HS-27A (cell line): ENCODE measurements around the gene ACYP1.
"Not testable (repeated sequence)": the region's sequence is repeated elsewhere in the genome, so short reads cannot be mapped to it uniquely, and the experiment has no call there.

Experiments used
- DNase-seq: peaks from one replicate; pipeline ENCODE4 v3.0.0-alpha.2; 2012; ENCODE audit warnings: low read depth, missing footprints

ACYP1 gene

DNA sequence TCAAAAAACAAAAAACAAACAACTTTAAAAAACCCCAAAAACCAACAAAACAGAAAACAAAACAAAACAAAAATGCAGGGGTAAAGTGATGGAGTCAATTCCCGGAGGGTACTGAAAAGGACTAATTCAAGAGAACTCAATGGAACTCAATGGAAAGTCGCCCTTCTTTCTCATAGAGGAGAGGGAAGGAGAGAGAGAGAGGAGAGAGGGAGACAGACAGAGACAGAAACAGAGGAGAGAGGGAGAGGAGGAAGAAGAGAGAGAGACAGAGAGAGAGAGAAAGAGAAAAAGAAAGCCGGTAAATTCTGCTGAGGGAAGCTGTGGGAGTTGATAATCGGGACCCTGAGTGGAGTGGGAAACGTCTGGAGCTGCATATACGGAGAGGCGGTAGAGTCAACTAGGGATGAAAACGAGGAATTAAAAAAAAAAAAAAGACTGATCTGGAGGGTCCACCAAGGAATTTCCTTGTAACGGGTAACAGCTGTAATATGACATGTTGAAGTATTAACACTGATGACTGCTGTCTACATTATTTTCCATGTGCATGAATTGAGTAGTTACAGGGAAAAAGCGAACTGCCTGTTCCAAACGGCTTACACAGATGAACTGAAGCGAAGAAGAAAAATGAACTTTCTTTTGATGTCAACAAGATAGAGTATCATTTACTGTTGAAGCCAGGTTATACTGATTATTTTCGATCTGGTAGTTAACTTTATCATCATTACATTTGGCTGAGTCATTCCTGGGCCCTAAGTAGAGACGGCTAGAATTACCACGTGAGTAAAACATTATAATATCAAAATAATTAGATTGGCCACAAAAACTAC lies 4.7 kb upstream of the ACYP1 start:
- no peak for DNase-seq

GRCh38 chr14:75067765-75068164 lies 3.9 kb upstream of the ACYP1 start:
- DNase-seq, result not testable (repeated sequence)

- no peak for DNase-seq
These were observed 3.4 kb upstream of the ACYP1 start for GRCh38 chr14:75067212-75067611.

DNA sequence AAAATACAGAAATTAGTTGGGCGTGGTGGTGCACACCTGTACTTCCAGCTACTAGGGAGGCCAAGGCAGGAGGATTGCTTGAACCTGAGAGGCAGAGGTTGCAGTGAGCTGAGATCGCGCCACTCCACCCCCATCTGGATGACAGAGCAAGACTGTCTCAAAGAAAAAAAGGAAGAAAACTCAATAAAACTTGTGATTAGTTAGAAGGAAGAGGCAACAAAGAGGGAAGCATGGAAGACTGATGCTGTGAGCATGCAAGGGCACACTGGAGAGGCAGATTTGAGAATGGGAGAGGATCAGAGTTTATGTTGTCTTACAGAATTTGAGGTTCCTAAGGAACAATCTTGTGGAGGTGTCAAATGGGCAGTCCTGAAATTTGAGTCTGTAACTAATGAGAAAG lies 2.9 kb upstream of the ACYP1 start:
- no peak for DNase-seq

GRCh38 chr14:75064205-75064567 lies 362 bp upstream of the ACYP1 start:
- DNase-seq, result no peak

DNA sequence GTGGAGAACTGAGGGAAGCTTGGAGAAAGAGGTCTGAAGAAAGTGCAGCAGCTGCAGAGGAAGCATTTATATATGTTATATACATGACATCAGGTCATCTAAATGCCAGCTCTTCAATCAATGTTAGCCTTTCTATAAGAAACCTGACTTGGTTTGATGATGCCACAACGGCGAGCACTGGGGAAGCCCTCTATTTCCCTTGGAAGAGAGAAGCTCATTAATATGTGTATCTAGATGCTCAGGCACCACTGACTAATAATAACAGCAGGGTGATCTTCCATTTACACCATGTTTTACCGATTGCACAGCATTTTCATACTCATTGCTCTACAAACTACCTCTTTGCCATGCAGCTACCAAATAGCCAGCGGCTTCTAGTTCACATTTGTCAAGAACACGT lies 811 bp downstream of the ACYP1 start:
- DNase-seq, result no peak

DNA sequence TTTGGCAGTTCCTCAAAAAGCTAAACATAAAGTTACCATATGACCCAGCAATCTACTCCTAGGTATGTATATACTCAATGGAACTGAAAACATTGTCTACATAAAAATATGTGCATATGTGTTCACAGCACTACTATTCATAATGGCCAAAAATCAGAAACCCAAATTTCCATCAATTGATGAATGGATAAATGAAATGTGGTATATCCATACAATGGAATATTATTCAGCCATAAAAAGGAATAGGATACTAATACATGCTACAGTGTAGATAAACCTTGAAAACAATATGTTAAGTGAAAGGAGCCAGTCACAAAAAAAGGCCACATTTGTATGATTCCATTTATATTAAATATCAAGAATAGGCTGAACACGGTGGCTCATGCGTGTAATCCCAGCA lies 3.4 kb downstream of the ACYP1 start:
- DNase-seq, result no peak

- DNase-seq, result no peak
These were observed 4.2 kb downstream of the ACYP1 start for GRCh38 chr14:75059642-75060041.

GRCh38 chr14:75054421-75054820 lies 9.4 kb downstream of the ACYP1 start:
- DNase-seq, result no peak

DNA sequence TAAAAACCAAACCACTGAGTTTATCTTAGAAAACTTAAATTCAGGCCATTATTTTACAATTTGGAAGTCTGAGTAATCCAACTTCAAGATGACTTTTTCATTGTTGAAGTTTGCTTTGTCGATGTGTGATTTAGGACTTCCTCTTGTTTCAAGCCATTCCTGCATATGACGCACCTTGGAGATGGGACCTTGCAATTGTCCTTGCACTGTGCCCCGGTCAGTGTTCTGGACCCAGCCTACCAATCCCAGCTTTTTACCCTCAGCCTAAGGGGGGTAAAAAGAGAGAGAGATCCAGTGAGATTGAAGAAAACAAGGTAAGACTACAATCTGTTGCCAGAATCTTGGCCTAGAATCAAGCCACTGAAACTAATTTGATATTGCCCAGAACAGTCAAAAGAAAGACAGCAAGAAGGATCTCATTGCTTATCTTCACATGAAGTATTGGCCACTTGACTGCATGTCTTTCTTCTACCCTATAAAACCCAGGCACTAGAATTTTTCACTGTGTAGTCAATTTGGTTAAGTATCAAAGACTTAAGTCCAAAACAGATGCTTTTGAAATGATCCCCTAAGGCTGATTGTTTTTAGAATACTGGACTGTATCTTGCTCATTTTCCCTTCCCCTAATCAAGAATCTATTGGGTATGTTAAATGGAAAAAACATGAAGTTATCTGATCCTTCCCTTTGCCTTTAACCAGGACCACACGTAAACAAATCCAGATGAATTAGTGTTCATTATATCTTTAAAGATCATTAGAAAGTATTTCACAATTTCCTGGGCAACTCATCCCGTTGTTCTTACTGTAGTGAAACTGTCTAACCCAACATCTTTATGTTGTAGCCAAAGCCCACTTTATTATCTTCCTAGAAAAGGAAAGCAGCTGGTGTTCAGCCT lies 10.2 kb downstream of the ACYP1 start:
- DNase-seq, result no peak

DNA sequence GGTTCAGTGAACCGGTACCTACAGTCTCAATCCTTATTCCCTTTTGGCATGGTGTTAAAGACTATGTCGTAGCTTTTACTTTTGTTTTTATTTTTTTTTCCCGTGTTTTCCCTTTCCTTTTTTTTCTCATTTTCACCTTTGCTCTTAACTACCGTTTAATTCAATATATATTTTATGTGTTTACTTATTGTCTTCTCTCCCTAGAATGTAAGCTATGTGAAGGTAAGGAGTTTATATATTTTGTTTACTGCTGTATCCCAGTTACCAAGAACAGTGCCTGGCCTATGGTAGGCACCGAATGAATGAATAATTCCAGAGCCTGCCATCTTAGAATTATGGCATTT lies 12.3 kb downstream of the ACYP1 start:
- no peak for DNase-seq

DNA sequence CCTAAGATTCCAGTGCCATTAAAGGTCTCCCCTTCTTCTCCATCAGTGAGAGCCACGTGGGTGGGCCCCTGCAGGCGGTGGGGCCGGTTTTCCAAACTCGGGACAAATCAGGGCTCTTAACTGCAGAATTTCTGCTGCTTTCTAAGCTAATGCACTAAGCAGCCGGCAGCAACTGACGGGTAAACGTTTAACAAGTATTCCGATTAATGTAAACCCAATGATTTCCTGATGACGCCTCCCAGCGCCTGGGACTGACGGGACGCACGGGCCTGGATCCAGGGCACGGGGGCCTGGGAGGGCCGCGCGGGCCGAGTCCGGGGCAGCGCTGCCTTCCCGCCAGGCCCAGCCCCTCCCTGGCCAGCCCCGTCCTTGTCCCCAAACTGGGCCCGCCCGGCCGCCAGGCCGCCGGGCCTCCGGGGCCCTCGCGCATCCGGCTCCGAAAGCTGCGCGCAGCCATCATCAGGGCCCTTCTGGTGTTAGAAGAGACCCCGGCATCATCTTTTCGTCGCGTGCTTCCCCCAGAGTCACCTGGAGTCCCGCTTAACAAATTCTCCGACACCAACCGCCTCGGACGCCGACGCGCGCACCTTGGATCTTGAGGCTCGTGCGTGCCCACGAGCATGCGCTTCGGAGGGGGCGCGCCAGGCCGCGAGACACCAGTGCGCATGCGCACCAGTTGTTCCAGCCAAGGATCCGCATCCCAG lies 12.8 kb downstream of the ACYP1 start, which contains the start of gene MLH3:
TSS of gene MLH3 (minus strand) at position 616 of the 704 bp plus-strand sequence. CDS start 1,812 bp downstream, outside the sequence.
- peak; percentile 22 for DNase-seq

DNA sequence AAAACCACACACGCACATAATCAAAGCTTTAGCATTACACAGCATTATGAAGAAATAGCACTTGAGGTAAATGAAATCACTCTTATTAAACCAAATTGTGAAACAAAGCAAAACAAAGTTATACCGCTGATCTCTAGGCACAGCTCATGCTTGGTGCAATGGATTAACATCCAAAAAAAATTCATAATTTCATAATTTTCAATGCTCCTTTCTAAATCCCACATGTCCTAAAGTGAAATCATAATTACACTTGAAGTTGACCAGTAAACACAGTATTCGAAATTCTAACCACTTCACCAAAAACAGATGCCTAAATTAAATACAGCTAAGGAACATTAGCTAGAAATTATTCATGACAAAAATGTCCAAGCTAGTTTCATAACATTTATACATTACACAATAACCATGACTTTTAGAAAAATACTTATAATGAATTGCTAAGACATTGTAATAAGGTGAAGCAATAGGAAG lies 14.1 kb downstream of the ACYP1 start:
- DNase-seq, result no peak

GRCh38 chr14:75049136-75049535 lies 14.7 kb downstream of the ACYP1 start:
- DNase-seq, result no peak

DNA sequence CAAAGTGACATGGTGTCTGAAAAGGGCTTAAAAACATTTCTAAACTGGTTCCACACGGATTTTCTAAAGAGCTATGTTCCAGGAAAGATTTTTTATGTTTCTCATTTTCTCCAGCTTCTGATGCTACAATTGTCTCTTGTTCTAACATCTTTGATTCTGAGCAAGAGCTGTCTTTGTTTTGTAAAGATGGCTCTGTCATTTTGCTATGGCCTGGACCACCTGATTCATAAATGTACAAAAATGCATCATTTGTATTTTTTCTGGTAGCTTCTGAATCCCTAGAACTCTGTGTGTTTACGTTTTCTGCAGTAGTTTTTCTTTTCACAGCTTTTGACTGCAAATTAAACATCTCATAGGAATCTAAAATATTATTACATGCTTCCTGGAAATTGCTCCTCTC lies 15.7 kb downstream of the ACYP1 start:
- no peak for DNase-seq

GRCh38 chr14:75047506-75047905 lies 16.3 kb downstream of the ACYP1 start:
- no peak for DNase-seq

DNA sequence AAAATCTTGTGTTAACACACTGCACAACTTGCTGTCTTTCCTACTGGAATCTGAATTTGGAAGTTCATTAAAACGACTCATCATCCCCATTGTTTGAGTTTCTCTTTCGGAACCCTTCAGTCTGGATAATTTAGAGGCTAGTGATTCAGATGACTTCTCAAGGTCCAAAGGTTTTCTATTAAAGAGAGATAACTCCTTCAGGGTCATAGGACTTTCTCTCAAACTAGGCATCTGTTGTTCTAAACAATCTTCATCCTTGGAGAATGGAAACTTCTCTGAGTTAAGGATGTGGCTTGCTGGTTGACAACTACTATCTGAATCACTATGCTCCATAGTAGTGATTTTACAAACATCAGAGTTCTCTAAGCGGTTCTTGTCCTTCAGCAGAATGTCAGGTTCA lies 16.9 kb downstream of the ACYP1 start:
- DNase-seq, result no peak

DNA sequence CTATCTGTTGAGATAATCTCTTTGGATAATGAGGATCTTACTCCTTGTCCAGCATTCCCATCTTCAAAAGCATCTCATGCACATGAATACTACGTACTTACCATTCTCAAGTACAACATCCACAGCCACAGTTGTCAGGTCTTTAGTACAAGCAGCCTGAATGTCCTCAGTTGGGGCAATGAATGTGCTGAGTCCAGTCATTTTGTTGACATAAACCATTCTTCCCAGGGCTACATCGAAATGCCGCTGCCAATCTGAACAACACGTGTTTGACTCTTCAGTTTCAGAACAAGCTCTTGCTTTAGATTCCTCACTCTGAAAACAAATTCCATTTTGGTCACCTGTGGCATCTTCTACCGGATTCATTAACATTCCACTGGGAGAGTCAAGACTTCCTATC lies 17.5 kb downstream of the ACYP1 start:
- no peak for DNase-seq

DNA sequence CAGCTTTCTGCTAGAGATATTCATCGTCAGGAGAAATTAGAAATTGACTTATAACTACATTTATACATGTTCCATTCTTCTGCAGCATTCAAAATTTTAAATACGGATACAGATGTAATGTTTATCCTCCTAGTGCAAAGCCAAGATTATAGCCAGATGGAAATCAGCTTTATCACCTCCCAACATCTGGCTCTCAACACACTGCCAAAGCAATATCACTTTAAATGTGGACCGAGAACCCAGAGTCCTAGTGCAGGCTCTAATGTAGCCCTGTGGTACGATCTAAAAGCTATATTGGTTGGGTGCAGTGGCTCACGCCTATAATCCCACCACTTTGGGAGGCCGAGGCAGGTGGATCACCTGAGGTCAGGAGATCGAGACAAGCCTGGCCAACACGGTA lies 19.1 kb downstream of the ACYP1 start:
- no peak for DNase-seq

- no peak for DNase-seq
These were observed 19.5 kb downstream of the ACYP1 start for GRCh38 chr14:75044322-75044721.

DNA sequence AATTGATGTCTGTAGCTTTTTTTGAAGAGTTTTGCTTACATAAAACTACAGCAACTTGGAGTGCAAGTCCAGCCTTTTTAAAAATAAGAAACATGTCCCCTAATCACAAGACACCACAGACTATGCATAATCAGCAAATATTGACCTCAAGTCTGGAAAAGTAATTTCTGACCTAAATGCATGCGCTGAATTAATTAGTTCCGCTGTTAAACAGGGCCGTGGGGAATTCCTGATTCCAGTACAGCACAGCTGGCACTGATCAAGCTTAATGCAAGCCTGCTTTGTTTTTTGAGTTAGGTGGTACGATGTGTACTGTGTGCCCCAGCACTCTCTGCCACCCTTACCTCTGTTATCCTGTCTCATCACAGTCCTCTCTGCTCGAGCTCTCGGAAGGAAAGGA lies 21.8 kb downstream of the ACYP1 start:
- DNase-seq, result no peak

DNA sequence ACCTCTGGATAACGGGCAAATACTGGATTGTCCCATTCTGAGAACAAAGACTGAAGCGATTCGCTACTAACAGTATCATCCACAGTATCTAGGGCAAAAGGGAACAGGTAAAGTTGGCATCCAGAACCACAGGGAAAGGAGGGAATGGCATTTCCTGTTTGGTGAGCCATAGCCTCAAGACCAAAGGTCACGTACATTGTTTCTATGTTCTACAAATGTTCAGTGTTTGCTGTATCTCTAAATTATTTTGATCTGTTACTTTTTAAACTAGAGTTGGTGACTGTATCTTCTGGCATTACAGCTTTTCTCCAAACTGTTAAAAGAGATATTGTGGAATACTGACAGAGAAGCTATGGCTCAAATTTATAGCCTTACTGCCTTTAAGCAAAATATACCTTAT lies 22.2 kb downstream of the ACYP1 start:
- DNase-seq, result no peak

DNA sequence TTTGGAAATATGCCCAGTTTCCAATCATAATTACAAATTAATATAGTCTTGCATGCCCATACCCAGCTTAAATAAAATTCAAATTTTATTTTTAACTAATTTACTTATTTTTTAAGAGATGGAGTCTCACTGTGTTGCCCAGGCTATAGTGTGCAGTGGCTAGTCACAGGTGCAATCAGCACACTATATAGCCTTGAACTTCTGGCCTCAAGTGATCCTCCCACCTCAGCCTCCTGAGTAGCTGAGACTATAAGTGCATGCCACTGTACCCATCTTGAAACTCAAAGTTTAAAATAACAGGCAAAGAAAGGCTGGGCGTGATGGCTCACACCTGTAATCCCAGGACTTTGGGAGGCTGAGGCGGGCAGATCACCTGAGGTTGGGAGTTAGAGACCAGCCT lies 22.9 kb downstream of the ACYP1 start:
- DNase-seq, result no peak
